IPS-11a (cell line): ENCODE results near the gene ACD.
"Not testable (repeated sequence)": the region's sequence is repeated elsewhere in the genome, so short reads cannot be mapped to it uniquely, and the experiment has no call there.

Experiments used
- H3K4me3 ChIP-seq: one replicate; pipeline ENCODE4 v1.5.1; 2013; ENCODE audit warnings: low read depth, low read length, control low read depth

The ACD gene

GRCh38 chr16:67659675-67660563 lies at the start of gene ACD:
ACD (minus strand) TSS chr16:67660260; CDS start chr16:67660220, 40 bp downstream.
- peak within 1 kb of the TSS; percentile 93 for H3K4me3 ChIP-seq

- H3K4me3 ChIP-seq = no peak overlapping the region
Observed at GRCh38 chr16:67709050-67709449, 49.0 kb upstream of the ACD start.

DNA sequence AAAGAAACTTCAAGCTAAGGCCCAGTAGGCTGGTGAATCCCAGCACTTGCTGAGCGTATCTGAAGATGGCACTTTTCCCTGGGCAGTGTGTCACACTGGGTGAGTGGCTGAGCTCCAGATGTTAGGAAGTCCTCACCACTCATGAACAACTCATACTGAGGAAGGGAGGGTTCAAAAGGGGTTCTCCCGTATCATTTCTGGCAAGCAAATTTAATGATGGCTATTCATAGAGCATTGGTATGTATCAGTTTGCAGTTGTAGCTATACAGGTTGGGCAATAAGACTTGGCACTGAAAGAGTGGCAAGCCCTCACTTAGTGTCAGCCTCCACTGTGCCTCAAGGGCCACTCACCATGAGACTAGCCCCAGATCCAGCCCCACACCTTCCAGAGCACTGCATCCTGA lies 48.3 kb upstream of the ACD start:
- no peak overlapping the region for H3K4me3 ChIP-seq

GRCh38 chr16:67707790-67708189 lies 47.7 kb upstream of the ACD start:
- H3K4me3 ChIP-seq = no peak overlapping the region

GRCh38 chr16:67707210-67707609 lies 47.1 kb upstream of the ACD start:
- H3K4me3 ChIP-seq = no peak overlapping the region

DNA sequence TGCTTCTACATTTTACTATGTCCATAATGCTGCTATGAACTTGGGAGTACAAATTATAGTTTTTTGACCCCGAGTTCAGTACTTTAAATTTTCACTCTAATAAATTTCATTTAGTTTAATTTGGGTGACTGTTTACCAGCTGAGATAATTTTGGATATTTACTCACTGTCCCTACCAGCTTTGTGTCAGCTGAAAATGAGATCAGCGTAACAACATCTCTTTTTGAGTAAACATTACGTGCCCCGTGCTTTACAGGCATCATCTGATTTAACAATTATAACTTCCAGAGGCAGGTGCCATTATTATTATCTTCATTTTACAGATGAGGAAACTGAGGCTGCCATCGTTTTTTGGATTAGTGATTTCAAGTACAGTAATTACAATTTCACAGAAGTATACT lies 44.0 kb upstream of the ACD start:
- H3K4me3 ChIP-seq = no peak overlapping the region

DNA sequence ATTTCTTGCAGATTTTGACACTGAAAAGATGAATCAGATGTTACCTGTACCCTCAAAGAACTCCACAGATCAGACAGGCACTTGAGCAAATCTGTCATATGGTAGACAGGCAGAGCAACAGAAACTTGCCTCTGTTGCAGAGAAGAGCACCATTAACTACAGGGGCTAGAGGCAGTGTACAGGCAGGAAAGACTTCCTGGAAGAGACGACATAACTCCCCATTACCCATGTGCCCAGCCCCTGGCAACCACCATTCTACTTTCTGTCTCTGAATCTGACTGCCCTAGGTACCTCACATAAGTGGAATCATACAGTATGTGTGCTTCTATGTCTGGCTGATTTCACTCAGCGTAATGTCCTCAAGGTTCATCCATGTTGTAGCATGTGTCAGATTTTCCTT lies 43.6 kb upstream of the ACD start:
- no peak overlapping the region for H3K4me3 ChIP-seq

- H3K4me3 ChIP-seq = no peak overlapping the region
Observed at GRCh38 chr16:67702130-67702529, 42.1 kb upstream of the ACD start.

GRCh38 chr16:67701420-67701819 lies 41.4 kb upstream of the ACD start:
- no peak overlapping the region for H3K4me3 ChIP-seq

- no peak overlapping the region for H3K4me3 ChIP-seq
Observed at GRCh38 chr16:67699265-67699664, 39.2 kb upstream of the ACD start.

DNA sequence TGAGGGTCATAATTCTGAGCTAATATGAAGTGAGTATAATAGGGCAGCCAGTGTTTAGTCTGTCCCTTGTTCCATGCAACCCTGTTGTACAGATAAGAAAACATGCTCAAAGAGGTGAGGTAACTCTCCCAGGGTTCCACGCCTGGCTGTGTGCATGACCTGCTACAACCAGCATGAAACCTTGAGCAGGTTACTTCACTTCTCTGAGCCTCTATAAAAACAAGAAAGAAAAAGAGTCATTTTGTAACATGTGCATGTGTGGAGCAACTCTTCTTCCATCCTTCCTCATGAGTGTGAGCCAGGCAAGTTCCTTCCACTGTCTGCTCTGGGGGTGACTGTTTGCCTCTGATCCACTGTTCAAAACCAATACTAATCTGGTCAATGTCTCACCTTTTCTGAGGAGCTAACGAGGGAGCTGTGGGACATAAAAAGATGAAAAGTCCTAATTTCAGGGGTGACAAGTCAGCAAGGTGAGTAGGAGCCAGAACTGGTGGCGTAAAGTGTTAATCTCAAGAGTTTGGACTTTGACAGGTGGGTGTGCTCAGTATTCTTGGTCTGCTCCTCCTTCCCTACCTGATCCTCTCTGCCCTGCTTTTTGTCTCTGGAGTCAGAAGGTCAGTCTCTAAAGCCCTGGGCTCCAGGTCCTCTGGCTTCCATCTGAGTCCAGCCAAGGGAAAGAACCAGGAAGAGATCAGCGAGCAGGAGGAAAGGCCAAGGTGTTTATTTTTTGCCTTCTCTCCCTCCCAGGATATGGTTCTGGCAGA lies 37.5 kb upstream of the ACD start:
- no peak overlapping the region for H3K4me3 ChIP-seq

DNA sequence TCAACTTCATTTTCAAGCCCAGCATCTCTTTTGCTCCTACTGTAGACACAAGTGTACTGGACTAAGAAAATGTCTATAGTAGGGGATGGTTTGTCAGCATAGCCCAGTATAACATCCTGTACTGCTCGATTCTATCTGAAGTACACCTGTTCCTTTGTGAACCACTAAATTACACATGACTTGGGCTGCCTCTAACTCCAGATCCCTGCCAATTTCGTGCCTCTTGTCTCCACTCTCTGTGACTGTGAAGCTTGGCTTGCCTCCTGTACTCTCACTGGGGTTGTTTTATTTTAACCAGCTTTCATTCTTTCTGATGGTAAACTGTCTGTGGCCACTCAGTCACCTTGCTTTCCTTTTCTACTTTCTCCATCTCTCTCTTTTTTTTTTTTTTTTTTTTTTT lies 34.6 kb upstream of the ACD start:
- H3K4me3 ChIP-seq = no peak overlapping the region

DNA sequence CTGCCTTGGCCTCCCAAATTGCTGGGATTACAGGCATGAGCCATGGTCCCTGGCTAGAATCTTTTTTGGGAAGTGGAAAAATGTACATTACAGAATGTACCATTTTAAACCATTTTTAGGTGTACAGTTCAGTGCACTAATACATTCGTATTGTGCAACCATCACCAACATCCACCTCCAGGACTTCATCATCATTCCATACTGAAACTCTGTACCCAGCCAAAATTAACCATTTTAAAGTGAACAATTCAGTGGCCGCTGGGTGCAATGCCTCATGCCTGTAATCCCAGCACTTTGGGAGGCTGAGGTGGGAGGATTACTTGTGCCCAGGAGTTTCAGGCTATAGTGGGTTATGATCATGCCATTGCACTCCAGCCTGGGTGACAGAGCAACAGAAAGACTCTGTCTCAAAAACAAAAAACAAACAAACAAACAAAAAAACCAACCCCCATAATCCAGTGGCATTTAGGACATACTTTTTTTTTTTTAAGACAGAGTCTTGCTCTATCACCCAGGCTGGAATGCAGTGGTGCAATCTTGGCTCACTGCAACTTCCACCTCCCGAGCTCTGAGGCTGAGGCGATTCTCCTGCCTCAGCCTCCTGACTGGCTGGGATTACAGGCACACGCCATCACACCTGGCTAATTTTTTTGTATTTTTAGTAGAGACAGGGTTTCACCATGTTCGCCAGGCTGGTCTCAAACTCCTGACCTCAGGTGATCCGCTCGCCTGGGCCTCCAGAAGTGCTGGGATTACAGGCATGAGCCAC lies 33.6 kb upstream of the ACD start:
- H3K4me3 ChIP-seq = not testable (repeated sequence)

DNA sequence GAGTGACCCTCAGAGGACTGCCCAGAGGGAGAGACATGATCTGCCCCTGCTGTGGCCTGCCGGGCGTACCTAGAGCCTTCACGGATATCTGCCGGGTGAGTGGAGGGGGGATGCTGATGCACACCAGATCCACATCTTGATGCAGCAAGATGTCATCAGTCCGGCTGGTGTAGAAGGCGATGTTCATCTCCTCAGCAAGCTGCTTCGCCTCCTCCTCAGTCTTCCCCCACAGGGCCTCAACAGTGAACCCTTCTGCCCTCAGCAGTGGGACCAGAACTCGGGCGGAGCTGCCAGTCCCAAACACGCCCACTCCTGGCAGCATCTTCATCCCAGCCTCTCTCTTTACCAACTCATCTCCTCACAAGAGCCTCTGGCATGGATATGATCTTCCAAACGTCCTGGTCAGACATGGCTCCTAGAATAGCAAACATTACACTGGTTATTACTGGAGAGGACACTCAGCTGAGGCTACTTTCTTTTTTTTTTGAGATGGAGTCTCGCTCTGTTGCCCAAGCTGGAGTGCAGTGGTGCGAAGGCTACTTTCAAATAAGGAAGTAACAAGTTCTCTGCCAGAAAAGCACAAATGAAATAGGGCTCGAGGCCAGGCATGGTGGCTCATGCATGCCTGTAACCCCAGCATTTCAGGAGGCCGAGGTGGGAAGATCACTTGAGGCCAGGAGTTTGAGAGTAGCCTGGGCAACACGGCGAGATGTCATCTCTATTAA lies 25.5 kb upstream of the ACD start:
- H3K4me3 ChIP-seq = no peak overlapping the region

DNA sequence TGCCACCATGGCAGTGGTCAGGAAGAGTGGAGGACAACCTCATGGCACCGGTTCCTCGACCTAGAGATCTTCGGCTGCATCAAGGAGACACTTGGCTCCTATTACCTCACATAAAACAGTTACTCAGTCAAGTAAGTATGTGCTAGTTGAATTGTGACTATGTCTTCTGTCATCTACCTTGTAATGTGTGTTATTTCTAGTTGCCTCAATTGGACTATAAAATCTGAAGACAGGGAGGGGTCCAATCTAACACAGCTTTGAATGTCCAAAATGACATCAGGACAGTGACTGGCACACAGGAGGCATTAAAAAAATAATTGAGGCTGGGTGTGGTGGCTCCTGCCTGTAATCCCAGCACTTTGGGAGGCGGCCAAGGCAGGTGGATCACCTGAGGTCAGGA lies 23.7 kb upstream of the ACD start:
- H3K4me3 ChIP-seq = no peak overlapping the region

GRCh38 chr16:67679935-67680897 lies 20.2 kb upstream of the ACD start:
- no peak overlapping the region for H3K4me3 ChIP-seq

DNA sequence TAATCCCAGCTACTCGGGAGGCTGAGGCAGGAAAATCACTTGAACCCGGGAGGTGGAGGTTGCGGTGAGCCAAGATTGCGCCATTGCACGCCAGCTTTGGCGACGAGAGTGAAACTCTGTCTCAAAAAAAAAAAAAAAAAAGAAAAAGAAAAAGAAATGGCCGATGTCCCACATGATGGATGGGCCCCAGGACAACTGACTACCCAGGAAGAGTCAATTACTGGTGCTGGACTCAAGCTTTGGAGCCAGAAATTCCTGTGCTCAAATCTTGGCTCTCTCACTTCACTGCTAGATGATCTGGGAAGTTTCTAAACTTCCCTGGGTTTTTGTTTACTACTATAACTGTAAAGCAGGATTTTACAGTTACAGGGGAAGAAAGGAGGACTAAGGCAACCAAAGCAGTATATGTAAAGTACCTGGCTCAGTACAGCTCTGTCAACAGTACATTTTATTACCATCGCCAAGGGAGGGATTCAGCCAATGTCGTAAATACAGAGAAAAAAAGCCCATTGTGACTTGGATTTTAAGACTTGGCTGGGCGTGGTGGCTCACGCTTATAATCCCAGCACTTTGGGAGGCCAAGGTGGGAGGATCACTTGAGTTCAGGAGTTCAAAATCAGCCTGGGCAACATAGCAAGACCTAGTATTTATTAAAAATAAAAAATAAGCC lies 18.4 kb upstream of the ACD start:
- H3K4me3 ChIP-seq = no peak overlapping the region

DNA sequence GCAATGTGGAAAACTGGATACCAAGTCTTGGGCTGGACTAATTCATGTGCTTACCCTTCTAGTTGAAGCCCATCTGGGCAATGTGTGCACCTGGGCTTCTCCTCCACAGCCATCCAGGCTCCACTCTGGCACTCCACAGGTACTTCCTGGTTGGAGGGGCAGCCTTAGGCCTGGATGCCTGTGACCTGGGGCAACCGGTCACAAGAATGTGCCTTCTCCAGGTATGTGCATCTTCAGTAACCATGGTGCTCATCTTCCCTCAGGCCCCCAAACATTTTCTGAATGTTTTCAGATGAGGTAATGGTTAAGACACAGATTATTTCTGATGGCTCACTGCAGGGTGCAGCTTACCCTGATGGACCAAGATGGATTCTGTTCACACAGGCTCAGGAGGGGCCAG lies 17.7 kb upstream of the ACD start:
- no peak overlapping the region for H3K4me3 ChIP-seq

- H3K4me3 ChIP-seq = no peak overlapping the region
Observed at GRCh38 chr16:67676939-67677338, 16.9 kb upstream of the ACD start.
